ENCODE results near the gene ZNF646. TPM values are rescaled to one million over a fixed set of nuclear protein-coding genes. Genes with fewer than 3 reads are reported as not detected.
"Not testable (repeated sequence)": the region's sequence is repeated elsewhere in the genome, so short reads cannot be mapped to it uniquely, and the experiment has no call there.

Gene ZNF646
- total RNA-seq, 4 donors from 2014 or later, result 13.3 to 20.1 (median 17.7) TPM

GRCh38 chr16:31099860-31100638 is 25.8 kb downstream of the ZNF646 start:
- Histone ChIP-seq H3K9me3 (no peaks in the 10 kb centered on the region), H3K4me1 (no peaks in the 10 kb centered on the region), H3K27me3 (no peaks in the 10 kb centered on the region), H3K4me3 (replicated peaks in 1 of 3) (no peak overlapping the region), H3K36me3 (no peaks in the 10 kb centered on the region), H3K27ac (no peak overlapping the region)
- DNase-seq, result no peak
- TF ChIP-seq POLR2A (IDR thresholded peaks at IDR 0.05) (no peak), CTCF (IDR thresholded peaks at IDR 0.05) (no peak)
- WGBS, 2 donors, result 33 to 56% methylated on average over 3 to 4 of the region's 4 CpGs
- intact Hi-C loops (cut with DNase I), result loop anchor here (10.0 kb wide), 1 partner anchor 75 kb away; no protein-coding TSS in a partner anchor

GRCh38 chr16:31100876-31101641 is 26.8 kb downstream of the ZNF646 start:
- H3K4me3 ChIP-seq (replicated peaks in 1 of 3); H3K27ac ChIP-seq; H3K27me3 ChIP-seq; DNase-seq; H3K9me3 ChIP-seq; H3K4me1 ChIP-seq; intact Hi-C loops (cut with DNase I); H3K36me3 ChIP-seq: not testable (repeated sequence)
- WGBS, 2 donors, result 81 to 82% methylated on average over 13 of the region's 13 CpGs

GRCh38 chr16:31105677-31106213 is 31.5 kb downstream of the ZNF646 start:
- no peaks in the 10 kb centered on the region for H3K27me3 ChIP-seq
- H3K4me3 ChIP-seq (replicated peaks in 1 of 3), result no peak overlapping the region
- peak overlapping the region in 2 of 3 donors; percentile 65 to 76 for H3K27ac ChIP-seq
- intact Hi-C loops (cut with DNase I), result no loop called here
- no peaks in the 10 kb centered on the region for H3K9me3 ChIP-seq
- TF ChIP-seq CTCF (IDR thresholded peaks at IDR 0.05), result peak; percentile 63 to 86 (median 77)
- TF ChIP-seq POLR2A (IDR thresholded peaks at IDR 0.05), result no peak
- peaks cover 16 to 18% of the 10 kb centered on the region in 2 donors for H3K4me1 ChIP-seq
- DNase-seq, result peak; percentile 80 to 84
- WGBS, 2 donors, result 18 to 20% methylated on average over 28 to 33 of the region's 33 CpGs
- H3K36me3 ChIP-seq, result peaks cover 4 to 7% of the 10 kb centered on the region in 2 donors

- H3K4me1 ChIP-seq, result peaks cover 16 to 18% of the 10 kb centered on the region in 2 donors
- no peaks in the 10 kb centered on the region for H3K27me3 ChIP-seq
- no peak for DNase-seq
- 86 to 92% methylated on average over 28 of the region's 28 CpGs for WGBS, 2 donors
- peaks cover 8 to 14% of the 10 kb centered on the region in 2 donors for H3K36me3 ChIP-seq
- TF ChIP-seq POLR2A (IDR thresholded peaks at IDR 0.05), result no peak
- no peak for TF ChIP-seq CTCF (IDR thresholded peaks at IDR 0.05)
- intact Hi-C loops (cut with DNase I), result no loop called here
- H3K4me3 ChIP-seq (replicated peaks in 1 of 3), result no peak overlapping the region
- no peak overlapping the region for H3K27ac ChIP-seq
- no peaks in the 10 kb centered on the region for H3K9me3 ChIP-seq
Observed at GRCh38 chr16:31106509-31107464, 32.6 kb downstream of the ZNF646 start.

GRCh38 chr16:31107465-31107867 is 33.2 kb downstream of the ZNF646 start:
- TF ChIP-seq POLR2A (IDR thresholded peaks at IDR 0.05) (no peak), CTCF (IDR thresholded peaks at IDR 0.05) (no peak)
- no peak for DNase-seq
- peaks cover 15 to 21% of the 10 kb centered on the region in 2 donors for H3K36me3 ChIP-seq
- H3K27me3 ChIP-seq, result no peaks in the 10 kb centered on the region
- H3K4me1 ChIP-seq, result peaks cover 16 to 18% of the 10 kb centered on the region in 2 donors
- no peak overlapping the region for H3K27ac ChIP-seq
- no peaks in the 10 kb centered on the region for H3K9me3 ChIP-seq
- H3K4me3 ChIP-seq (replicated peaks in 1 of 3), result no peak overlapping the region
- intact Hi-C loops (cut with DNase I), result no loop called here
- WGBS, 2 donors, result 88 to 91% methylated on average over 6 of the region's 6 CpGs

All from thyroid gland (tissue), 4 donors.